ENCODE measurements around the gene KRT81.
"Not testable (repeated sequence)": the region's sequence is repeated elsewhere in the genome, so short reads cannot be mapped to it uniquely, and the experiment has no call there.

KRT81 gene

DNA sequence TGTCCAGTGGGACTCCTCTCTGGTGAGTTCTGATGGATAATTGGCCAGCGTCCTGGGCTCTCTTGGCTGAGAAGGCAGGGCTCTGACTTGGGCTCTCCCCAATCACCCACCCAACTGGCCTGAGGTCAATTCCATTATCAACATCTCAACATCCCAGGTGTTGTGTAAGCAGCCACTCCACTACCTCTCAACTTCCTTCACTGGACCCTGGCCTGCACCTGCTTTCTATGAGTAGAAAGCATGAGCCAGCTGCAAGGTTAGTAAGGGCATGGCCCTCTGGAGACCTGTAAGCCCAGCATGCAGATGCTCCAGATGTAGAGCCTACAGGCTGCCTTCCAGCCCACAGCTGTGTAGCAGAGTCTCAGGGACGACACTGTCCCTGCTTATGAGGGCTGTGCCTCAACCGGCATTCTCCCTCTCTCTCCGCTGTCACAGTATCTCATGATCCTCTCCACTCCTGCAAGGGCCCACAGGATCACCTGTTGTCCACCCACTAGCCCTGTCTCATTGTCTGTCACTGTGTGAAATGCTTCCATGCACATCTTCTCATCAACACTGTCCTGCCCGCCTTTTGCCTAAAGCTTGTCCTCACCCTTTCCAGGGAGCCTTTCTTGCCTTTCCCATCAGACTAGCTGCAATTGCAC lies 5.4 kb upstream of the KRT81 start:
- DNase-seq (ENCODE audit: low spot score), result no peak

- no peak for DNase-seq (ENCODE audit: low spot score)
These were observed 4.3 kb upstream of the KRT81 start for GRCh38 chr12:52295663-52296062.

DNA sequence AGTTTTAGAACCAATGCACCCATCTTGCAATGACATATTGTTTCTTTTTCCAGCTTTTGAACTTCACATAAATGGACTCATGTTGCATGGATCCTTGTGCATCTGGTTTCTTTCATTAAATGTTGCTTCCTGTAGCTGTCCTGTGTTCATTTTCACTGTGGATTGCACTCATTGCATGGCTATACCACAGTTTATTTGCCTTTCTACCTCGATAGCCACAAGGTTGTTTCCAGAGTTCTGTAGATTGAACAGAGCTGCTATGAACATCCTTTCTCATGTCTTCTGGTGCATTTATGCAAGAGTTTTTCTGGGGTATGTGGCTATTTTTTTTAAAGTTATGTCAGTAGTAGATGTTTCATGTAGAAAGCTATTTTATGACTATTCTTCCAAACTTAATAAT lies 3.5 kb upstream of the KRT81 start:
- DNase-seq (ENCODE audit: low spot score), result no peak

- DNase-seq (ENCODE audit: low spot score), result no peak
These were observed 2.6 kb upstream of the KRT81 start for GRCh38 chr12:52293926-52294325.

GRCh38 chr12:52290483-52291134 lies 725 bp downstream of the KRT81 start:
- DNase-seq (ENCODE audit: low spot score), result not testable (repeated sequence)

- DNase-seq (ENCODE audit: low spot score), result not testable (repeated sequence)
These were observed 3.2 kb downstream of the KRT81 start for GRCh38 chr12:52287816-52288805.

GRCh38 chr12:52286857-52287785 lies 4.2 kb downstream of the KRT81 start:
- DNase-seq (ENCODE audit: low spot score), result not testable (repeated sequence)

GRCh38 chr12:52285851-52286530 lies 5.3 kb downstream of the KRT81 start:
- DNase-seq (ENCODE audit: low spot score), result no peak

DNA sequence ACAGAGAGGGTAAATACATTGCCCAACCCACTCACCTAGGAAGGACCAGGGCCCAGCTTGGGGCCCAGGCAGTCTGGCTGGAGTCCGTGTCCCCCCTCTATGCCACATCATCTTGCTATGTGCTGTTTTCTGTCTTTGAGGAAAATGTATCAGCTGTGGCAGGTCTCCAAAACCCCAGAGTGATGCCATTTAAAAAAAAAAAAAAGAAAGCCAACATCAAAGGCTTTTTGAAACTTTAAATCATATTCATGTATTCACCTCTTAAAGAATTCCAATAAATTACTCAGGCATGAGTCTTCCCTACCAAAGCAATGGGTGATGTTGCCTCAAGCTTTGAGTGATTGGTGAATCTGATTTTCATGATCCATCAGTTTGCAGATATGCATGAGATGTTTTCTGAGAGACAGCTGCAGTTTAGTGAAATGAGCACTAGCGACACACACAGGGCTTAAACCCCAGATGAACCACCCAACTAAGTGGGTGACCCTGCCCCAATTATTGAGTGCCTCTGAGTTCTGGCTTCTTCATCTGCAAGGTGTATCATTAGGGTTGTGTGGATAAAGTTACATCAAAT lies 6.1 kb downstream of the KRT81 start:
- DNase-seq (ENCODE audit: low spot score), result no peak

DNA sequence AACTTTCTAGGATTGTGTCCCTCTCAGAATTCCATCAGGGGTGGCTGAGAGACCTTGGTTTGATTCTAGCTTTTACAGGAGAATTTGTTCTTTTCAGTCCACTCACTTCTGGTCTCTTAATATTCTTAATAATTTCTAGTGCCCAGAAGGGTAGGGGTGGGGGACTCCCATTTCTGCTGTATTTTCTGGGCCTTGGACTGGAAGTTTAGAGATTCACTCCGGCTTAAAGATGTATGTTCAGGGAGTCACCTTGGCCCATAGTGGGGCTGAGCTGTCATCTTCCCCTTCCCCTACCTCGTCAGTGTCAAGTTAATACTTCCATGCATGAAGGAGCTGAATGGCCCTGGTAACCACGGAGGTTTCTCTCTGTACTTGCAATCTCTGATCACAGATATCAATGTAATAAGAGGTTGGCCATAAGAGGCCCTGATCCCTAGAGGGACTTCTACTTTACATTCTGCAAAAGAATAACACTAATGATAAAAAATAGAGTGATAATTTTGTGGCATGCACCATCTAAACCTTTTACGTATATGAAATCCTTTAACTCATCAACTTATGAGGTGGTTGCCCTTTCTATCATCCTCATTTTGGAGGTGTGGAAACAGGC lies 6.7 kb downstream of the KRT81 start:
- no peak for DNase-seq (ENCODE audit: low spot score)

DNA sequence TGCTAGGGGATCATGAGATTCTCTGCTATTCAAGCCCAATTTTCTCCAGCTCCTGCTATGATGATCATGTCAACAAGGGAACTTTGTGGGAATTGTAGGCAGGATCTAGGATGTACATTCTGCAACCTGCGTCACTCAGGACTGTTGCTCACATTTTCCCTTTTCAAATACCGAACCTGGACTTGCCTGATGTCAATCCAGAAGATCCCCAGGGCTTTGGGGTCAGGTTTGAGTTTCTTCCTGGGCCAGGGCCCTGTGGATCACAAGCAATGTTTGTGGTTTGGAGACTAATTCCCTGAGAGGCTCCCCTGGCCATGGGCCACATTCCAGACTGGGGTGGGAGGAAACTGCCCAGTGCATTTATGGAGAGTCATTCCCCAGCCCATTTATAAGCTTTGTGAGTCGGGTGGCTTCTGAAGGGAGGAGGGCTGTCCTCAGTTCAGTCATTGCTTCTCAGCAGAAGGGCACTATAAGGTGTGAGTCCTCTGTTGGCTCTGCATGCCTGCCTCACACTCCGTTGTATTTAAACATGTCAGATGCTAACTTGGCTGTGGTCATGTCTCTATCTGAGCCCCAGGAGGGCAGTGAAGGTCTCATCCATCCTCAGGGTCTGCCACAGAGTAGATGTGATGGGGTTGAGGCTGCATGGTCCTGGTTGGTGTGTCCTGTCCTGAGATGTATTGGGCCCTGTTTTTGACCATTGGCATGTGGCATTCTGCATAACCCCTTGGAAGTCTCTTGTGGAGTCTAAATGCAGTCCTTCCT lies 10.4 kb downstream of the KRT81 start:
- no peak for DNase-seq (ENCODE audit: low spot score)

GRCh38 chr12:52280319-52280795 lies 11.0 kb downstream of the KRT81 start:
- no peak for DNase-seq (ENCODE audit: low spot score)

DNA sequence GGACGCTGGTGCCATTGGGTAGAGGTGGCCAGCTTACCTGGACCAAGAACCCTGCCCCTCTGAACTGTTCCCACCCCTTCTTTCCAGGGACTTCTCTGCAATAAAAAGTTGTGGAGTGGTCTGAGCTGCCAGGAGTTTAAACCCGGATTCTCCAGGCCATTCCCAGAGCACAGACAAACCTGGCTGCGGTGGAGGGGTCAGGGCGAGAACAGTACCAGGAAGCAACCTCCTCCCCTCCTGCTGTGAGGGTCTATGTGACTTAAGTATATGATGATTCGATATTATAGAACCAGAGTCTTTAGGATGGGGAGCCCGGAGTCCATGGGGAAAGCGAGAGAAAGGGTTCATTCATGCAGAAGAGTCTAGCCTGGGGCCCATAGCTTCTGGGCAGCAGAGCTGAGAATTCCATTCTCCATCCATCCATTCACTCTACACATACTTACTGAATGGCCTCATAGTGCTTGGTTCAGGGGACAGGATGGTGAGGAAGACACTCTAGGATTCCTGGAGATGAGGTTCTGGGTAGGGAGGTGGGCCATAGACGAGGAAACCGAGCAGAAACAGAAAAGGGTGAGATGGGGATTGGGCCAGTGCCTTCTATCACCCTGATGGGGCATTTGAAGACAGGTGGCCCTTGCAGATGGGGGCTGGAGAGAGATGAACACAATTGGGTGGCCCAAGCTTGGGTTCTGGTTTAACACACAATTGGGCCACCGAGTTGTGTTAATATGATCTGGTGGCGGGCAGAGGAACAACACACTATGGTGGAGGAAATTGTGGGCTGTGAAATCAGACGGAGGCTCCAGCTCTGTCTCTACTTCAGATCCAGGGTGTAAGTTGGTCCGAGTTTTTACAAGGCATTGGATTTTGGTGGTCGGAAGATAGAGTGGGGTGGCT lies 11.7 kb downstream of the KRT81 start:
- DNase-seq (ENCODE audit: low spot score), result no peak

- DNase-seq (ENCODE audit: low spot score), result peak; percentile 84
These were observed 12.5 kb downstream of the KRT81 start for GRCh38 chr12:52278575-52279421.

- no peak for DNase-seq (ENCODE audit: low spot score)
These were observed 13.7 kb downstream of the KRT81 start for GRCh38 chr12:52277486-52278245.

DNA sequence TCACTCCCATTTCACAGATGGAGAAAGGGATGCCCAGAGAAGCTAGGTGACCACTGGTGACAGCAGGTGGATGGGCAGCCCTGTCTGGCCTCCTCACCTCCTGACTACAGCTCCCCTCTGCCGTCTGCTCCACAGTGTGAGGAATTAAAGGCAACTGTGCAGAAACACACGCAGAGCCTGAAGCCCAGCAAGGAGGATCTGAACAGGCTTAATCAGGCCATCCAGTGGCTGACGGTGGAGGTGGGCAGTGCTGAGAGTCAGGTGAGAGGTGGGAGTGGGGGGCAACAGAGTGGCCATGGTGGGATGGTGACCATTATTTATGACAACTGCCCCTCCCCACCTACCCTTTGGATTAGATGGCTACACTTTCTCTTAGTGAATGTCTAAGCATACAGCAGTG lies 15.6 kb downstream of the KRT81 start:
- no peak for DNase-seq (ENCODE audit: low spot score)
